GM21619 (cell line): ENCODE data around the gene DNAH7.

ENCODE experiments used
- ATAC-seq: cut with Tn5 transposase; IDR thresholded peaks from one replicate; pipeline ENCODE4 v1.9.1; 2021; ENCODE audit not compliant: unreplicated experiment

The DNAH7 gene

GRCh38 chr2:195818106-195818505, 250.5 kb downstream of the DNAH7 start:
- ATAC-seq, result no peak

DNA sequence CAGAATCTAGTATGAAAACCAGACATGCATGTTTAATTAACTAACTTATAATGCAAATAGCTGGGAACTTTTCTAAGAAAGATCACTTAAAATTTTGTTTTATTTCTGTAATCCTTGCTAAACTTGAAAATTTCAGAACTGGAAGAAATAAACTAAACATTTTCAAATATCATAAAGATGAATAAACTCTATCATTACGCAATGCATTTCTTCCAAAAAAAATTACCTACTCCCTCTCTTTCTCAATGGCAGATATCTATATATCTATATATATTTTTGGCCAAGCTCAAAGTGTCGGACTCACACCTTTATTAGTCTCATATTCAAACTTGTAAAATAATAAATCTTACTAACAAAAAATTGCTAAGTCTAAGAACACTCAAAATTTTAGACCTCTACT, 253.6 kb downstream of the DNAH7 start:
- no peak for ATAC-seq

DNA sequence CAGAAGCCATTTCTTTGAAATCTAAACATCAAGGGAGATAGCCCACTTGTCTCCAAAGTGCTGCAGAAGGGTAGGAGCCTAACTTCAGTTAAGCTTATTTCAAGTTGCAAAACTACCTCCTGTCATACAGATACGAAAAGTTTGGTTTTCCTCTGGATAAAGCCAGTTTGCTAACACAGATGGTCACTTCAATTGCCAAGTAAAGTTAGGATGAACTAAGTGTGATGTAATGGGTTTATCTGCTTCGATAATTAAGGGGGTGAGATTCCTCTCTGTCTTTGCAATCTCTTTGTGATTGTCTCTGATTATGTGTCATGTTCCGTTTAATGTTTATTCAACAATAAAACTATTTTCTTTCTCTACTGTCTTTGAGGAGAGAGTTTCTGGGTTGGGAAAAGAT, 255.2 kb downstream of the DNAH7 start:
- ATAC-seq, result no peak

DNA sequence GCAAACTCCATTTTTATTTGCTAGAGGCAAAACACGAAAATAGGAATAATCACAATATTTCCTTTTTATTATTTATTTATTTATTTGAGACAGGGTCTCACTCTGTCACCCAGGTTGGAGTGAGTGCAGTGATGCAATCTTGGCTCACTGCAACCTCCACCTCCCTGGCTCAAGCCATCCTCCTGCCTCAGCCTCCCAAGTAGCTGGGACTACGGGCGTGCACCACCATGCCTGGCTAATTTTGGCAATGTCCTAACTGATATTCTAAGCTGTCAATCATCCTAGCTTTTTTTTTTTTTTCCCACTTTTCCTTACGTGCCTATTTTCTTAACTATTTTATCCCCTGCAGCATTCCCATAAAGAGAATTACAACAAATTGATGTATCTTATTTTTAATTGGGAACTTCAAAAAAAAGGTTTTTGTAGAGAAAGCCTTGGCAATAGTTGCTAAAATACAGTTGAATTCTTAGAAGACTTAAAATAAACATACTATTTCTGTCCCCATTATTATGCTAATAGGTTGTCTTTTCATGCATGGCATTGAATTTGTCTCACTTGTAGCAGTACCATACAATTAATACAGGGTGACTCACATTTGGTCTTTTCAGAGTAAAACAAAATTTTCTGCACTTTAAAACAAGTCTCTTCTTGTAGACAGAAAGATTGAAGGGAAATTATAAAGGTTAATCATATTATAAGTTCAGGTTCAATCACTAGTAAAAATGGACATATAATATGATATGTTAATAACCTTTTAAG, 258.1 kb downstream of the DNAH7 start:
- ATAC-seq, result no peak

GRCh38 chr2:195808189-195808588, 260.4 kb downstream of the DNAH7 start:
- no peak for ATAC-seq

- ATAC-seq, result no peak
Measured at GRCh38 chr2:195805283-195805976, 263.2 kb downstream of the DNAH7 start.

GRCh38 chr2:195795879-195796278, 272.8 kb downstream of the DNAH7 start:
- ATAC-seq, result no peak

GRCh38 chr2:195793881-195794280, 274.8 kb downstream of the DNAH7 start:
- no peak for ATAC-seq

GRCh38 chr2:195782156-195782555, 286.5 kb downstream of the DNAH7 start:
- no peak for ATAC-seq

DNA sequence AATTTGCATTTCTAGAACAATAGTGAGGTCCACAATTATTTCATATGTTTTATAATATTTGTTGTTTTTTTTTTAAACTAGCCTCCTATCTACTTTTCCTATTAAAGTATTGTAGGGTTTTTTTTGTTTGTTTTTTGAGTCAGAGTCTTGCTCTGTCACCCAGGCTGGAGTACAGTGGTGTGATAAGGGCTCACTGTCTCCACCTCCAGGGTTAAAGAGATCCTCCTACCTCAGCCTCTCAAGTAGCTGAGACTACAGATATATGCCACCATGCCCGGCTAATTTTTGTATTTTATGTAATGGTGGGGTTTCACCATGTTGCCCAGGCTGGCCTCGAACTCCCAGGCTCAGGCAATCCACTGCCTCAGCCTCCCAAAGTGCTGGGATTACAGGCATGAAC, 289.1 kb downstream of the DNAH7 start:
- no peak for ATAC-seq

- no peak for ATAC-seq
Measured at GRCh38 chr2:195769975-195770374, 298.7 kb downstream of the DNAH7 start.

DNA sequence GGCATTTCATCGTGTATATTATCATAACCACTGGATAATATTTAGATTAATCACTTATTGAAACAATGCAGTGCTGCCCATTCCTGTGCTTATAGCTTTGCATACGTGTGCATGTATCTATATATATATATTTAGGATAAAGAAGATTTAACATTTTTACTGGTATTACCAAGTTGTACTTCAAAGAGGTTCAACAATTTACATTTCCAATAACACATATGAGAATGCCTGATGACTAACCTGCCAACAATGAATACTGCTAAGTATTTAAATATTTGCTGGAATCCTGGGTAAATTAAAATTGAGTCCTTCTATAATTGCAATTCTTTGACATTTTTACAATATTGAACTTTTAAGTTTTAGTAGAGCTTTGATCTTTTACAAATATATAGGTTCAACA, 300.2 kb downstream of the DNAH7 start:
- no peak for ATAC-seq

DNA sequence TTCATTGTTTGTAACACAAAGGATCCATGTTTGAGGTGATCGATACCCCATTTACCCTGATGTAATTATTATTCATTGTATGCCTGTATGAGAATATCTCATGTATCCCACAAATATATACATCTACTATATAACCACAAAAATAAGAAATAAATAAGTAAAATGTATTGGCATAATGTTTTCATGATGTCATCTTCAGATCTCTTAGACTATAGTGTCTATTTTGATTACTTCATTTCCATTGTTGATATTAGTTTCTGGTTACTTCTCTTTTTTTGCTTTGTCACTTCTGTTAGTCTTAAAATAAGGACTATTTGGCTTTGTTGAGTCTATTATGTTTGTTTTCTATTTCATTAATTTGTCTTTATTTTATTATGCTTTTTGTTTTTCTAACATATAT, 301.9 kb downstream of the DNAH7 start:
- ATAC-seq, result no peak

- ATAC-seq, result no peak
Measured at GRCh38 chr2:195763866-195764265, 304.8 kb downstream of the DNAH7 start.

DNA sequence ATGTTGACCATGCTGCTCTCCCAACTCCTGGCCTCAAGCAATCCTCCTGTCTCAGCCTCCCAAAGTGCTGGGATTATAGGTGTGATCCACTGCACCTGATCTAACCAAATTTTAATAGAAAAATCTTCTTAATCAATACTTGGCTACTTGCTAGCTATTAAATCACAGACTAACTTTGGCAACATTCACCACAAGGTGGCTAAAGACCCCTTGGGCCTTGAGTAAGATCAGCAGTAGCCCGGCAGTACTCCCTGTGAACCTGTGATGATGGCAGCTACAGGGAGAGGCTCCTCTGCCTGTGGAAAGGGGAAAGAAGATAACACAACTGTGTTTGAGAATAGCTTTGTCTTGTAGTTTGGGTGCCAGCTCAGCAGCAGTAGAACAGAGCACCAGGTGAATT, 308.8 kb downstream of the DNAH7 start:
- no peak for ATAC-seq

GRCh38 chr2:195758846-195759245, 309.8 kb downstream of the DNAH7 start:
- ATAC-seq, result no peak

- ATAC-seq, result no peak
Measured at GRCh38 chr2:195756218-195756942, 312.3 kb downstream of the DNAH7 start.

DNA sequence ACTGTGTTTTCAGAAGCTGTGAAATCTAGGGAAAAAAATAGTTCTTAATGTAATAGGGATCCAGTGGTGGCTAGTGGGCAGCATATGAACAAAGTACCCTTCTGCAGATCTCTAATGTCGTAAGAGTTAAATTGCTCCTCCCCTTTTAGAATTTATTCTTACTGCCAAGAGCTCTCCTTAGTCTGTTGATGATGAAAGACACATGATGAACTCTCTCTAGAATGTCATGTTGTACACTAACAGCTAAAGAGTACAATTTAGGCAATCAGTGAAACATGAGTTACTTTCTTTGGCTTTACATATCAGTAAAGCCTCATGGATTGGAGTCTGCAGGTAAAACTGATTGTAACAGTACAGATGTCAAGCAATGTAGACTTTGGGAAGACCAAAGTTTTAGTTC, 327.4 kb downstream of the DNAH7 start:
- ATAC-seq, result no peak

DNA sequence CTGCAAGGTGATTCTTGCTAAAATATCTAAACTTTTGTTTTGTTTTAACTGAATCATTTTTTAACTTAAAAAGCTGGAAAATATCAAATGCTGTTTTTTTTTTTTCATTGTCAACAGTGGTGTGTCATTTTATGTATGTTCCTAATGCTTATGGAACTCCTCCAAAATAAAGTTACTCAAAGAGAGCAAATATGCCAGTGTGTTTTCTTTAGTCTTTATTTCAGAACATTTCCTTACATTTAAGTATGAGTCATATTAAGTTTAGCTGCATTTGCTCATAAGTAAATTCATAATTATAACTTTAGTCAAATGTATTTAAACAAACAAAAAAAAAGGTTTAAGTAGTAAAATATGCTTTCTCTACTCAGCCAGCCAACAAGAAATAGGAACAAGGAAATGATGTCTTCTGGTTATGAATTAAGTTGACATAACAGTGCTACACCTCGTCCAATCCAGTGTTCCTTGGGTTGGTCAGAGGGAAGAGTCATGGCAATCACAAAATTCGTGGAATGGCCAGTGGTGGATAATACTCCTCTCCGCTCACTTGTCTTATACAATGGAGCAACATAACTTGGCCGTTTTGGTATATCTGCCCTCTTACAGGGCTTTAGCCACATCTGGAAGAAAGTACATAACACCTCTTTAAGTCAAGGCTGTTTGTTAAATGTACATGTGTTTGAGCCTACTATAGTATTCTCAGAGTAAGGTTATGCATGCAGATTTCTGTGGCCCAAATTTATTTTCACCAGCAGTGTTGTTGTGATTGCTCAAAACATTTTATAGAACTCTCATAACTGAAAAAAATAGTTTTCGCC, 330.9 kb downstream of the DNAH7 start:
- no peak for ATAC-seq

- ATAC-seq, result no peak
Measured at GRCh38 chr2:195735347-195735746, 333.3 kb downstream of the DNAH7 start.

GRCh38 chr2:195734931-195735330, 333.7 kb downstream of the DNAH7 start:
- no peak for ATAC-seq
